Measurements from ENCODE around the gene ITIH1.

- TF ChIP-seq CTCF (IDR thresholded peaks at IDR 0.05; ENCODE audit: low read depth, low read length, poor library complexity, severe bottlenecking) (no peak), EZH2phosphoT487 (IDR thresholded peaks at IDR 0.05; ENCODE audit: borderline replicate concordance, low read length) (no peak)
These were observed 25.2 kb upstream of the ITIH1 start for GRCh38 chr3:52752045-52752660.

Data from DOHH2 (cell line).